H9 (cell line): ENCODE data around the gene NBEA. TPM values are rescaled to one million over a fixed set of nuclear protein-coding genes. Genes with fewer than 3 reads are reported as not detected.

ENCODE experiments used
- DNase-seq: peaks from one replicate; pipeline ENCODE4 v3.0.0-alpha.2; 2017
- H2AFZ ChIP-seq: one replicate; pipeline ENCODE4 v1.6.1; 2013; ENCODE audit warnings: mild to moderate bottlenecking, low read length, control low read depth, moderate library complexity
- H2AK5ac ChIP-seq: 2 replicates; pipeline ENCODE4 v1.6.1; 2013; ENCODE audit warnings: low read length, control low read depth, mixed read lengths; ENCODE audit not compliant: insufficient read length
- H2BK120ac ChIP-seq: one replicate; pipeline ENCODE4 v1.6.1; 2013; ENCODE audit warnings: low read depth, mild to moderate bottlenecking, low read length, control low read depth, inconsistent platforms; ENCODE audit not compliant: poor library complexity, severe bottlenecking
- H2BK12ac ChIP-seq: 2 replicates; pipeline ENCODE4 v1.6.1; 2013; ENCODE audit warnings: low read length, control low read depth, mixed read lengths, low read depth; ENCODE audit not compliant: insufficient read length
- H2BK15ac ChIP-seq: 2 replicates; pipeline ENCODE4 v1.6.1; 2013; ENCODE audit warnings: low read depth, low read length, control low read depth
- H2BK20ac ChIP-seq: one replicate; pipeline ENCODE4 v1.6.1; 2013; ENCODE audit warnings: low read depth, mild to moderate bottlenecking, low read length, control low read depth, inconsistent platforms; ENCODE audit not compliant: poor library complexity, severe bottlenecking
- H2BK5ac ChIP-seq: 2 replicates; pipeline ENCODE4 v1.6.1; 2013; ENCODE audit warnings: low read length, control low read depth, mixed read lengths; ENCODE audit not compliant: insufficient read length
- H3K14ac ChIP-seq: 2 replicates; pipeline ENCODE4 v1.6.1; 2013; ENCODE audit warnings: low read length, control low read depth; ENCODE audit not compliant: insufficient read depth
- H3K18ac ChIP-seq: 2 replicates; pipeline ENCODE4 v1.6.1; 2013; ENCODE audit warnings: low read depth, mild to moderate bottlenecking, mixed read lengths, low read length, control low read depth; ENCODE audit not compliant: insufficient read length
- H3K23ac ChIP-seq: 2 replicates; pipeline ENCODE4 v1.6.1; 2013; ENCODE audit warnings: low read length, control low read depth, mixed read lengths, low read depth; ENCODE audit not compliant: insufficient read length
- H3K23me2 ChIP-seq: 2 replicates; pipeline ENCODE4 v1.6.1; 2013; ENCODE audit warnings: low read depth, mild to moderate bottlenecking, mixed read lengths, low read length, control low read depth; ENCODE audit not compliant: insufficient read length, poor library complexity, severe bottlenecking
- H3K27ac ChIP-seq: 2 replicates; pipeline ENCODE4 v1.5.1; 2013; ENCODE audit warnings: low read length, control low read depth, mixed read lengths, low read depth; ENCODE audit not compliant: insufficient read length
- H3K27me3 ChIP-seq: 2 replicates; pipeline ENCODE4 v1.6.1; 2013; ENCODE audit warnings: low read length, control low read depth, inconsistent platforms; ENCODE audit not compliant: insufficient read depth
- H3K4ac ChIP-seq: 2 replicates; pipeline ENCODE4 v1.6.1; 2013; ENCODE audit warnings: low read depth, mild to moderate bottlenecking, control low read depth, inconsistent platforms, low read length, moderate library complexity
- H3K4me1 ChIP-seq: 2 replicates; pipeline ENCODE4 v1.6.1; 2013; ENCODE audit warnings: low read length, control low read depth, inconsistent platforms; ENCODE audit not compliant: insufficient read depth
- H3K4me2 ChIP-seq: 2 replicates; pipeline ENCODE4 v1.6.1; 2013; ENCODE audit warnings: low read length, control low read depth, mixed read lengths; ENCODE audit not compliant: insufficient read length, insufficient read depth
- H3K56ac ChIP-seq: 2 replicates; pipeline ENCODE4 v1.6.1; 2013; ENCODE audit warnings: low read depth, mild to moderate bottlenecking, mixed read lengths, low read length, control low read depth; ENCODE audit not compliant: insufficient read length
- H3K79me1 ChIP-seq: 2 replicates; pipeline ENCODE4 v1.6.1; 2013; ENCODE audit warnings: low read depth, mild to moderate bottlenecking, moderate library complexity, low read length, control low read depth, inconsistent platforms; ENCODE audit not compliant: insufficient read depth, poor library complexity, severe bottlenecking
- H3K79me2 ChIP-seq: 2 replicates; pipeline ENCODE4 v1.6.1; 2013; ENCODE audit warnings: low read length, control low read depth, inconsistent platforms; ENCODE audit not compliant: insufficient read depth
- H3K9ac ChIP-seq: 2 replicates; pipeline ENCODE4 v1.6.1; 2013; ENCODE audit warnings: low read length, control low read depth, mixed read lengths; ENCODE audit not compliant: insufficient read length; ENCODE audit errors: extremely low read depth
- H3K9me3 ChIP-seq: one replicate; pipeline ENCODE4 v1.6.1; 2013; ENCODE audit warnings: low read depth, low read length, inconsistent platforms; ENCODE audit not compliant: control insufficient read depth
- H3T11ph ChIP-seq: one replicate; pipeline ENCODE4 v1.6.1; 2013; ENCODE audit warnings: mild to moderate bottlenecking, low read length, control low read depth, inconsistent platforms
- H4K20me1 ChIP-seq: one replicate; pipeline ENCODE4 v1.6.1; 2013; ENCODE audit not compliant: control insufficient read depth, insufficient read length, insufficient read depth
- H4K5ac ChIP-seq: 2 replicates; pipeline ENCODE4 v1.6.1; 2013; ENCODE audit warnings: low read depth, mild to moderate bottlenecking, mixed read lengths, low read length, control low read depth; ENCODE audit not compliant: insufficient read length
- H4K8ac ChIP-seq: replicated peaks from 2 replicates; pipeline ENCODE4 v1.6.1; 2013; ENCODE audit warnings: low read length, control low read depth, mixed read lengths, low read depth; ENCODE audit not compliant: insufficient read length
- H4K91ac ChIP-seq: 2 replicates; pipeline ENCODE4 v1.6.1; 2013; ENCODE audit warnings: low read depth, mild to moderate bottlenecking, moderate library complexity, mixed read lengths, low read length, control low read depth; ENCODE audit not compliant: insufficient read length
- H3K27ac Mint-ChIP-seq, 3 experiments: 2 replicates in 2 of 3; 3 replicates in 1 of 3; pipeline ENCODE4 v1.8.0; 2020 to 2021; ENCODE audit warnings: mixed read lengths in 3 of 3, mild to moderate bottlenecking in 1 of 3, moderate library complexity in 1 of 3
- H3K27me3 Mint-ChIP-seq: 2 replicates; pipeline ENCODE4 v1.8.0; 2021; ENCODE audit warnings: low read depth, mild to moderate bottlenecking, moderate library complexity, mixed read lengths
- H3K36me3 Mint-ChIP-seq, 3 experiments: 2 replicates in 2 of 3; 3 replicates in 1 of 3; pipeline ENCODE4 v1.8.0; 2020 to 2021; ENCODE audit warnings: low read depth in 3 of 3, mixed read lengths in 3 of 3; ENCODE audit not compliant: insufficient read depth in 1 of 3
- H3K4me1 Mint-ChIP-seq, 2 experiments: 2 replicates each; pipeline ENCODE4 v1.8.0; 2020; ENCODE audit warnings: mixed read lengths in 2 of 2
- H3K4me3 Mint-ChIP-seq, 2 experiments: 2 replicates in 1 of 2; 3 replicates in 1 of 2; pipeline ENCODE4 v1.8.0; 2020 to 2021; ENCODE audit warnings: mild to moderate bottlenecking in 2 of 2, mixed read lengths in 2 of 2, moderate library complexity in 1 of 2
- H3K9me3 Mint-ChIP-seq, 2 experiments: 2 replicates in 1 of 2; 3 replicates in 1 of 2; pipeline ENCODE4 v1.8.0; 2020; ENCODE audit warnings: mild to moderate bottlenecking in 2 of 2, mixed read lengths in 2 of 2, moderate library complexity in 1 of 2
- CTCF ChIP-seq: fragments of 200-600 bp; sonication (generic); conservative IDR thresholded peaks from 3 replicates; pipeline ENCODE4 v1.8.0; 2021; ENCODE audit warnings: antibody characterized with exemption, mild to moderate bottlenecking
- WGBS: extraction: QIAGEN DNeasy Blood & Tissue Kit; methylation state at CpG from one replicate; pipeline ENCODE4 v1.1.7; 2013; ENCODE audit warnings: missing lambda C conversion rate, low lambda C conversion rate, mixed read lengths; ENCODE audit not compliant: insufficient read length; ENCODE audit errors: extremely low coverage; 5-methylcytosine and 5-hydroxymethylcytosine counted together
- total RNA-seq: library from RNA; stranded (reverse); gene quantifications from 2 replicates; pipeline ENCODE4 v1.2.1, GENCODE V29; 2021

Gene NBEA
- total RNA-seq, 1 experiment from 2014 or later, result 17.3 TPM

DNA sequence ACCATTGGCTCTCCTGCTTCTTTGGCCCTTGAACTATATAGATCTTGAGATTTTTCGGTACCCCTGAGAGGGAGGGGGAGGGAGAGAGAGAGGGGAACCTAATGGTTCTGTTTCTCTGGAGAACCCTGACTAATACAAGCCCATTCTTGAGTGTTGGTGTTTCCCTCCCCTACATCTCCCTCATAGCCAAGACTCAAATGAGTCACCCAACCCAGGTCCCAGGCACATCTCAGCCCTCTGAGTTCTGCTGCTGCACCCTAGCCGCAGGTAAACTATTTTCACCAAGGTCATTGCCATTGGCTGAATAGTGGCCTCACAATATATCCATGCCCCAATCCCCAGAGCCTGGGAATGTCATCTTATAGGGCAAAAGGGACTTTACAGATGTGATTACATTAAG lies 760.2 kb downstream of the NBEA start:
- no peak overlapping the region for H2AK5ac ChIP-seq
- no peaks in the 10 kb centered on the region for H3K36me3 Mint-ChIP-seq
- no peak overlapping the region for H3K23ac ChIP-seq
- no peak overlapping the region for H3T11ph ChIP-seq
- DNase-seq, result no peak
- H2BK15ac ChIP-seq, result no peak overlapping the region
- peaks cover 16 to 25% of the 10 kb centered on the region in 2 experiments for H3K4me1 Mint-ChIP-seq
- H3K4ac ChIP-seq, result no peak overlapping the region
- WGBS, result no CpG with 5 or more reads among the region's 2 CpGs
- no peak overlapping the region for H3K56ac ChIP-seq
- no peaks in the 10 kb centered on the region for H3K79me2 ChIP-seq
- H3K4me1 ChIP-seq, result peaks cover 4% of the 10 kb centered on the region; the same call in 1 of the 2 replicates
- no peak overlapping the region for H3K18ac ChIP-seq
- no peaks in the 10 kb centered on the region for H3K9me3 ChIP-seq
- H2BK12ac ChIP-seq, result no peak overlapping the region
- no peaks in the 10 kb centered on the region for H3K9me3 Mint-ChIP-seq
- H2AFZ ChIP-seq, result no peak overlapping the region
- H3K27me3 Mint-ChIP-seq, result no peaks in the 10 kb centered on the region; the same call in 1 of the 2 replicates
- no peak overlapping the region for H3K9ac ChIP-seq
- no peak overlapping the region for H3K4me2 ChIP-seq
- H4K91ac ChIP-seq, result no peak overlapping the region
- H2BK20ac ChIP-seq, result no peak overlapping the region
- H3K23me2 ChIP-seq, result no peaks in the 10 kb centered on the region
- no peak for TF ChIP-seq CTCF
- no peak overlapping the region for H3K14ac ChIP-seq
- H4K5ac ChIP-seq, result no peak overlapping the region
- H3K27me3 ChIP-seq, result no peaks in the 10 kb centered on the region
- H3K4me3 Mint-ChIP-seq, result no peak overlapping the region
- H3K27ac ChIP-seq, result no peak overlapping the region
- H3K79me1 ChIP-seq, result no peaks in the 10 kb centered on the region
- H2BK5ac ChIP-seq, result no peak overlapping the region
- no peak overlapping the region for H3K27ac Mint-ChIP-seq
- no peak overlapping the region for H2BK120ac ChIP-seq
- H4K20me1 ChIP-seq, result no peaks in the 10 kb centered on the region
- no peak overlapping the region for H4K8ac ChIP-seq
